Erythroblast (primary cell): ENCODE measurements around the gene AUTS2.

ENCODE experiments used
- DNase-seq, 2 experiments: peaks; one replicate each; lab custom pipeline; 2025; lab: John Stamatoyannopoulos, UW
- GATA1 ChIP-seq: IDR thresholded peaks from 2 replicates; pipeline ENCODE4 v1.6.1; 2011; ENCODE audit warnings: low read depth, mild to moderate bottlenecking, control low read depth, low read length, moderate library complexity
- POLR2A ChIP-seq: IDR thresholded peaks from 2 replicates; pipeline ENCODE4 v1.6.1; 2011; ENCODE audit warnings: mild to moderate bottlenecking, low read length

AUTS2 gene

GRCh38 chr7:70193514-70193913 is 595.2 kb downstream of the AUTS2 start:
- TF ChIP-seq POLR2A, result no peak
- no peak for TF ChIP-seq GATA1
- DNase-seq, result no peak

GRCh38 chr7:70208236-70209063 is 610.2 kb downstream of the AUTS2 start:
- DNase-seq, result no peak
- TF ChIP-seq GATA1 (no peak), POLR2A (no peak)

- DNase-seq, result no peak
- TF ChIP-seq POLR2A (no peak), GATA1 (no peak)
Observed at GRCh38 chr7:70210200-70210935, 612.1 kb downstream of the AUTS2 start.

GRCh38 chr7:70210936-70211310 is 612.6 kb downstream of the AUTS2 start:
- no peak for TF ChIP-seq POLR2A
- no peak for TF ChIP-seq GATA1
- no peak for DNase-seq

GRCh38 chr7:70212281-70212680 is 614.0 kb downstream of the AUTS2 start:
- no peak for TF ChIP-seq POLR2A
- TF ChIP-seq GATA1, result no peak
- no peak for DNase-seq

- no peak for TF ChIP-seq GATA1
- no peak for TF ChIP-seq POLR2A
Observed at GRCh38 chr7:70214071-70214470, 615.8 kb downstream of the AUTS2 start.

GRCh38 chr7:70215491-70215890 is 617.2 kb downstream of the AUTS2 start:
- DNase-seq, result no peak
- TF ChIP-seq GATA1 (no peak), POLR2A (no peak)

More at GRCh38 chr7:70214071-70214470, 615.8 kb downstream of the AUTS2 start:
- DNase-seq, result no peak

- no peak for TF ChIP-seq GATA1
- TF ChIP-seq POLR2A, result no peak
- no peak for DNase-seq
Observed at GRCh38 chr7:70217571-70217970, 619.3 kb downstream of the AUTS2 start.

- no peak for TF ChIP-seq GATA1
- no peak for TF ChIP-seq POLR2A
- no peak for DNase-seq
Observed at GRCh38 chr7:70218006-70218405, 619.7 kb downstream of the AUTS2 start.

GRCh38 chr7:70219061-70219460 is 620.8 kb downstream of the AUTS2 start:
- TF ChIP-seq GATA1 (no peak), POLR2A (no peak)

GRCh38 chr7:70229242-70229641 is 631.0 kb downstream of the AUTS2 start:
- TF ChIP-seq GATA1, result no peak
- TF ChIP-seq POLR2A, result no peak
- DNase-seq, result peak in 1 of 2 experiments; percentile 0

More at GRCh38 chr7:70219061-70219460, 620.8 kb downstream of the AUTS2 start:
- DNase-seq, result no peak

GRCh38 chr7:70230761-70231160 is 632.5 kb downstream of the AUTS2 start:
- no peak for TF ChIP-seq POLR2A
- no peak for TF ChIP-seq GATA1

GRCh38 chr7:70233776-70234175 is 635.5 kb downstream of the AUTS2 start:
- TF ChIP-seq POLR2A (no peak), GATA1 (no peak)
- no peak for DNase-seq

More at GRCh38 chr7:70230761-70231160, 632.5 kb downstream of the AUTS2 start:
- no peak for DNase-seq

- TF ChIP-seq GATA1 (no peak), POLR2A (no peak)
- no peak for DNase-seq
Observed at GRCh38 chr7:70237256-70237655, 639.0 kb downstream of the AUTS2 start.
